Choroid plexus epithelial cell (primary cell): ENCODE measurements around the gene ATP6V0A4.

Experiments
- DNase-seq: peaks from one replicate; pipeline ENCODE4 v3.0.0-alpha.2; 2010; ENCODE audit warnings: low read depth
- H3K4me3 ChIP-seq: 2 replicates; pipeline ENCODE4 v1.5.1; 2011; ENCODE audit warnings: low read depth, mild to moderate bottlenecking, control low read depth, low read length, moderate library complexity
- TF ChIP-seq, protein P1 (sequence below): conservative IDR thresholded peaks from 2 replicates; pipeline ENCODE4 v1.5.1; 2011; ENCODE audit warnings: low read depth, mild to moderate bottlenecking, control low read depth, inconsistent platforms, low read length, moderate library complexity

ATP6V0A4 gene

DNA sequence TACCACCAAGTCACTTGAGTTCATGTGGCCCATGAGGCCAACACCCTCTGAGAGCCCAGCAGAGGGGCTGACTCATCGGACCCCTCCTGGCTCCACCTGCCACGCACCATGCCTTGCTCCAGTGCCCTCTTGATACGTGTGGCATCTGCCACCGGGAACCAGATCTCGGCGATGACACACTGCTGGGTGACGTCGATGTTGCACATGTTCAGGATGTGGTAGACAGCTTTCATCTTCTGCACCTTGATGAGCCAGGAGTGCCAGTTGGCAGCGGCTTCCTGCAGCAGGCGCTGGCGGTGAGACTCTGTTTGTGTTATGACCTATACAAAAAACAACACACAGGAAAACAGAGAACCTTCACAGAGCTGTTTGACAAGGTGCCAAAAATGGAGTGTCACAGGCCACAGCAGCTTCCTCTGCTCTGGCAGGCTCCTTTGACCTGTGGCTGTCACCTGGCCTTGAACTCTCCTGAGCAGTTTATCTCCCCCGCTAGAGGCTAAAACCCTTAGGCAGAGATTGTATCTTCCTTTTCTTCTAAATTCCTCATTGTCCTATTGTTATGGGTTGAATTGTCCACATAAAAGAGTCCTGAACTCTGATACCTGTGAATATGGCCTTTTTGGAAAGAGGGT, 45.4 kb downstream of the ATP6V0A4 start:
- H3K4me3 ChIP-seq = no peak overlapping the region
- DNase-seq = no peak
- TF ChIP-seq, protein P1, sequence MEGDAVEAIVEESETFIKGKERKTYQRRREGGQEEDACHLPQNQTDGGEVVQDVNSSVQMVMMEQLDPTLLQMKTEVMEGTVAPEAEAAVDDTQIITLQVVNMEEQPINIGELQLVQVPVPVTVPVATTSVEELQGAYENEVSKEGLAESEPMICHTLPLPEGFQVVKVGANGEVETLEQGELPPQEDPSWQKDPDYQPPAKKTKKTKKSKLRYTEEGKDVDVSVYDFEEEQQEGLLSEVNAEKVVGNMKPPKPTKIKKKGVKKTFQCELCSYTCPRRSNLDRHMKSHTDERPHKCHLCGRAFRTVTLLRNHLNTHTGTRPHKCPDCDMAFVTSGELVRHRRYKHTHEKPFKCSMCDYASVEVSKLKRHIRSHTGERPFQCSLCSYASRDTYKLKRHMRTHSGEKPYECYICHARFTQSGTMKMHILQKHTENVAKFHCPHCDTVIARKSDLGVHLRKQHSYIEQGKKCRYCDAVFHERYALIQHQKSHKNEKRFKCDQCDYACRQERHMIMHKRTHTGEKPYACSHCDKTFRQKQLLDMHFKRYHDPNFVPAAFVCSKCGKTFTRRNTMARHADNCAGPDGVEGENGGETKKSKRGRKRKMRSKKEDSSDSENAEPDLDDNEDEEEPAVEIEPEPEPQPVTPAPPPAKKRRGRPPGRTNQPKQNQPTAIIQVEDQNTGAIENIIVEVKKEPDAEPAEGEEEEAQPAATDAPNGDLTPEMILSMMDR = no peak

DNA sequence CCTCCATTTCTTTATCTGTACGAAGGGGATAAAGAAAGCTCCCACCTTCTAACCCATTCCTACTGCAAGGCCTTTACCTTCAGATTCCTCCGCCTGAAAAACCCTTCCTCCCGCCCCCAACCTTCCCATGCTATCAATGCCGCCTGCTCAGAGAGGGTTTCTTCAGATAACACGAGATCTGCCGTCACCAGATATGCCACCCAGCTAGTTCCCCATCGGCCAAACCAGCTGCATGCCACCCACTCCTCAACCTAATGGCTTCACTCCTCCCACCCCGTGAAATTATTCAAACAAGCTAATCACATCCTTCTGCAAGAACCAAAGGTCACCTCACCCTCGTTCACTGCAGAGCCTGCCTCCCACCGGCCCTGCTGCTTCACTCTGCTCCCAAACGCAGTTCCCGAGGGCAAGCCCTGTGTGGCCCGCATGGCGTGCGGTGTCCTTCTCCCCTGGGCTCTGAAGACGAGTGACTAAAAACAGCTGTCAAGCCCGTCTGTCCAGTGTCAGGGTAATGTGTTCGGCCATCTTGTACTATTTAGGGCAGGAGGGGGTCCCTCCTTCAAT, 47.0 kb downstream of the ATP6V0A4 start:
- no peak for DNase-seq
- no peak overlapping the region for H3K4me3 ChIP-seq
- TF ChIP-seq, protein P1 = no peak

DNA sequence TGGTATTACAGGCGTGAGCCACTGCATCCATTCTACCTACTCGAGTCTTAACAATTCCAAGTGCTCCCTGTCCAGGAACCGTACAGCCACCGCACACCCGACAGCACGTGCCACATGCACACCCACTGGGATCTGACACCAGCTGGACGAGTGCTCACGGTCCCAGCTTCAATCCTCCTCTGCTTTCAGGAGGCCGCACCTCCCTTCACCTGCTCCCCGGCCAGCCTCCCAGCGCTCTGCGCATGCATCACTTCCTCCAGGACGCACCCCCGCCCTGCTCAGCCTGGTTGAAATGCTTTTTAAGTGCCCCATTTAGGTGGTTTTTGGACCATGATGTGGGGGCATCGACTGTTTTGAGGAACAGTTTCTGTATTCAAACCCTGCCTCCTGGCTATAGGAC, 47.5 kb downstream of the ATP6V0A4 start:
- H3K4me3 ChIP-seq = no peak overlapping the region
- no peak for DNase-seq
- TF ChIP-seq, protein P1 = no peak

DNA sequence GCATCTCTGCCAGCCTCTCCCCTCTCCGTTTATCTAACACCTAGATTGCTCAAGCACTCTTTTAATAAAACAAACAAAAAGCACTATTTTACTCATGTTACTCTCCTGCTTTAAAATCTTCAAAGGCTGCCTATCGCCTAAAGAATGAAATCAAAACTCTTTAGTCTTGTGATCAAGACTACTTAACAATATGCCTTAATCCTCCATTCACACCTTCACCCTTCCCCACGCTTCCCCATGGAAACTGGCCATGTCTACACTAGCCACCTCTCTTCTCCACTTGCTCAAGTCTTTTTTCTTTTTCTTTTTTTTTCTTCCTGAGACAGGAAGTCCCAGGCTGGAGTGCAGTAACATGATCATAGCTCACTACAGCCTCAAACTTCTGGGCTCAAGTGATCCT, 48.0 kb downstream of the ATP6V0A4 start:
- DNase-seq = no peak
- TF ChIP-seq, protein P1 = no peak
- no peak overlapping the region for H3K4me3 ChIP-seq

DNA sequence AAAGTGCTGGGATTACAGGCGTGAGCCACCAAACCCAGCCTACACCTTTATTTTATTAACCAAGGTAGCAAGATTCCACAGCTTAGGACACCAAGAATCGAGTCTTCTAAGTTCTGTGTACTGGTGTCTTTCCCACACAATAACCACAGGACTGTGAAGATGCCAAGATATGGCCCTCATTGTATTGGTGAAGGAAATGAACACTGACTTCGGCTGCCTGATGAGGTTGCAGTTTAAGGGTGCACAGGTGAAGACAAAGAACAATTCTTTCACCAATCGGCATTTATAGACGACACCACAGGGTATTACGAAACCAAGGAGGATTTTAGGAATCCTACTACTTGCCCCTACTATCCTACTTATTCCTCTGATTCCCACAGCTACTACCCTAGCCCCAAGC, 49.3 kb downstream of the ATP6V0A4 start:
- TF ChIP-seq, protein P1 = no peak
- no peak for DNase-seq
- H3K4me3 ChIP-seq = no peak overlapping the region

DNA sequence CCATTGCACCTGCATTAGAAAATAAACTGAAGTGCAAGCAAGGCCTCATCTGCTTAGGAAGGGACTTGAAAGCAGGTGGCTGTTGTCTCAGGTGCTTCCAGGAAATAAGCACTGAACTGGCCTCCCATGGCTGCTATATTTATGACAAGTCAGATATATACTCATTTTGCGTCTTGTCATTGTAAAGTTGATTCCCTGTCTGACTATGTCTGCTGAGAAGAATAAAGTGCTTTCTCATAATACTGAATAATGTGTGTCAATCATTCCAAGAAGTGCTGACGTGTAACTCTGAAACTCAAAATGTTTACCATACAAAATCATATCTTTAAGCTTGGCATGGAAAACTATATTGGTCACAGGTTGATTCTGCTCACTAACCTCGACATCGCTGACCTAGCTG, 51.9 kb downstream of the ATP6V0A4 start:
- no peak for DNase-seq
- TF ChIP-seq, protein P1 = no peak
- no peak overlapping the region for H3K4me3 ChIP-seq

DNA sequence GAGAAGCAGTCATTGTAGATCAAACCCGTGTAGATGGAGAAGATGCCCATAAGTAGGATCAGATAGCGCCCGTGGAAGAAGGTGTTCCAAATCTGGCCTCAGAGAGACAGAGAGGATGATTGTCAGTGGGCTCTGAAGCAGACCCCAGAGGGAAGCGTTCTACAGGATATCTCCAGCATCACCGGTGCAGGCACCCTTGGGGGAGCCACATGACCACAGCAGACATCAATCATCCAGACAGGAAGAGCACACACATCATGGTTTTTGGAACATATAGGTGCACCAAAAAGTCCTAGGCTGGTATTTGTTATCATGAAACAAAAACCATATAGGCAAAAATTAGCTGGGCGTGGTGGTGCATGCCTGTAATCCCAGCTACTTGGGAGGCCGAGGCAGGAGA, 52.8 kb downstream of the ATP6V0A4 start:
- H3K4me3 ChIP-seq = no peak overlapping the region
- DNase-seq = no peak
- TF ChIP-seq, protein P1 = no peak
